Activated CD4-positive, alpha-beta T cell treated with anti-CD3 and anti-CD28 coated beads for 48 hours (primary cell): ENCODE measurements around the gene ZNF117.
"Not testable (repeated sequence)": the region's sequence is repeated elsewhere in the genome, so short reads cannot be mapped to it uniquely, and the experiment has no call there.

Source experiments
- DNase-seq: peaks from one replicate; pipeline ENCODE4 v3.0.0-alpha.2; 2020

The ZNF117 gene

GRCh38 chr7:64990936-64991335 lies at the start of gene ZNF117:
TSS of gene ZNF117 (minus strand) at chr7:64991036.
- no peak for DNase-seq

GRCh38 chr7:65038767-65039166 lies 47.9 kb upstream of the ZNF117 start:
- DNase-seq: peak; percentile 21

GRCh38 chr7:65037740-65038688 lies 47.2 kb upstream of the ZNF117 start:
- peak; percentile 92 for DNase-seq

GRCh38 chr7:65036526-65036925 lies 45.7 kb upstream of the ZNF117 start:
- DNase-seq: not testable (repeated sequence)

GRCh38 chr7:65035469-65035868 lies 44.6 kb upstream of the ZNF117 start:
- not testable (repeated sequence) for DNase-seq

- not testable (repeated sequence) for DNase-seq
Measured at GRCh38 chr7:65034120-65034782, 43.4 kb upstream of the ZNF117 start.

- DNase-seq: not testable (repeated sequence)
Measured at GRCh38 chr7:65033391-65033790, 42.6 kb upstream of the ZNF117 start.

- DNase-seq: not testable (repeated sequence)
Measured at GRCh38 chr7:65025023-65025422, 34.2 kb upstream of the ZNF117 start.

GRCh38 chr7:65020978-65021377 lies 30.1 kb upstream of the ZNF117 start:
- not testable (repeated sequence) for DNase-seq

- not testable (repeated sequence) for DNase-seq
Measured at GRCh38 chr7:65009881-65010280, 19.0 kb upstream of the ZNF117 start.

- not testable (repeated sequence) for DNase-seq
Measured at GRCh38 chr7:65009394-65009793, 18.6 kb upstream of the ZNF117 start.

- peak; percentile 5 for DNase-seq
Measured at GRCh38 chr7:65007036-65007435, 16.2 kb upstream of the ZNF117 start.

- DNase-seq: peak; percentile 94
Measured at GRCh38 chr7:65006094-65006992, 15.5 kb upstream of the ZNF117 start, which contains the start of gene ERV3-1. TSS of gene ERV3-1 (minus strand) at chr7:65006687. CDS start at chr7:64993026, 13,661 bp downstream.

GRCh38 chr7:65004575-65004974 lies 13.7 kb upstream of the ZNF117 start:
- no peak for DNase-seq

GRCh38 chr7:65002972-65003585 lies 12.2 kb upstream of the ZNF117 start:
- DNase-seq: no peak

GRCh38 chr7:65001291-65001814 lies 10.5 kb upstream of the ZNF117 start:
- DNase-seq: no peak

GRCh38 chr7:64999165-65000004 lies 8.5 kb upstream of the ZNF117 start:
- no peak for DNase-seq

- DNase-seq: no peak
Measured at GRCh38 chr7:64998865-64999164, 8.0 kb upstream of the ZNF117 start.

GRCh38 chr7:64997927-64998391 lies 7.1 kb upstream of the ZNF117 start:
- no peak for DNase-seq

- DNase-seq: no peak
Measured at GRCh38 chr7:64997164-64997908, 6.5 kb upstream of the ZNF117 start.
